SH-SY5Y (cell line): ENCODE results near the gene TMC4.

ENCODE experiments used
- GATA2 ChIP-seq: IDR thresholded peaks from 2 replicates; pipeline ENCODE4 v1.6.1; 2011; ENCODE audit warnings: mild to moderate bottlenecking, low read depth, low read length
- GATA3 ChIP-seq: IDR thresholded peaks from 2 replicates; pipeline ENCODE4 v1.6.1; 2011; ENCODE audit warnings: low read depth, mild to moderate bottlenecking, low read length, moderate library complexity

DNA sequence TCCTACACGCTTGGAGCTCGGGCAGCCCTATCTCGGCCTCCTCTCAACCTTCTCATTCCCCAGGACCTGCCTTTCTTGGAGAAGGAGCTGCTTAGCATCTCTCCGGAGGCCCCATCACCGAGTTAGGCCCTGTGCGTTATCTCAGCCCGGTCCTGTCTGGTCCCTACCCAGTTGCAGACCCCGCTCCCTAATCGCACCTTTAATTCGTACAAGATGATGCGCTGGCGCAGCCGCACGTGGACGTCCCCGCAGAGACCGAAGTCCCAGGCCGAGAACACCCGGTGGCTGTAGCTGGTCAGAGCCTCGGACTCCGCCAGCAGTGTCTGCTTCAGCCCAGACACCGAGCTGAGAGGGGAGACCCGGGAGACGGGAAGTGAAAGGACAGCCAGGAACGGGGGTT, 7.7 kb downstream of the TMC4 start:
- no peak for TF ChIP-seq GATA3
- TF ChIP-seq GATA2, result no peak
